ENCODE measurements around the gene HIBCH.
A peak's percentile ranks its signal among the peaks of the same experiment; 100 is the strongest.
"Not testable (repeated sequence)": the region's sequence is repeated elsewhere in the genome, so short reads cannot be mapped to it uniquely, and the experiment has no call there.

HIBCH gene

GRCh38 chr2:190235551-190236075 lies 84.0 kb downstream of the HIBCH start:
- no peak for DNase-seq (ENCODE audit: low read depth)

- DNase-seq (ENCODE audit: low read depth) = no peak
Measured at GRCh38 chr2:190235101-190235500, 84.5 kb downstream of the HIBCH start.

GRCh38 chr2:190223989-190224388 lies 95.6 kb downstream of the HIBCH start:
- DNase-seq (ENCODE audit: low read depth) = not testable (repeated sequence)

GRCh38 chr2:190222745-190223144 lies 96.9 kb downstream of the HIBCH start:
- DNase-seq (ENCODE audit: low read depth) = not testable (repeated sequence)

GRCh38 chr2:190221429-190221828 lies 98.2 kb downstream of the HIBCH start:
- DNase-seq (ENCODE audit: low read depth) = no peak

- DNase-seq (ENCODE audit: low read depth) = no peak
Measured at GRCh38 chr2:190219186-190219585, 100.4 kb downstream of the HIBCH start.

GRCh38 chr2:190217616-190218015 lies 102.0 kb downstream of the HIBCH start:
- DNase-seq (ENCODE audit: low read depth) = no peak

- no peak for DNase-seq (ENCODE audit: low read depth)
Measured at GRCh38 chr2:190216829-190217228, 102.8 kb downstream of the HIBCH start.

- no peak for DNase-seq (ENCODE audit: low read depth)
Measured at GRCh38 chr2:190215620-190216019, 104.0 kb downstream of the HIBCH start.

- DNase-seq (ENCODE audit: low read depth) = no peak
Measured at GRCh38 chr2:190214426-190215194, 105.0 kb downstream of the HIBCH start.

- no peak for DNase-seq (ENCODE audit: low read depth)
Measured at GRCh38 chr2:190213441-190214335, 105.9 kb downstream of the HIBCH start.

GRCh38 chr2:190210471-190210870 lies 109.2 kb downstream of the HIBCH start:
- peak; percentile 31 for DNase-seq (ENCODE audit: low read depth)

- no peak for DNase-seq (ENCODE audit: low read depth)
Measured at GRCh38 chr2:190209559-190209958, 110.1 kb downstream of the HIBCH start.

- DNase-seq (ENCODE audit: low read depth) = no peak
Measured at GRCh38 chr2:190207930-190208329, 111.7 kb downstream of the HIBCH start.

- peak; percentile 64 for DNase-seq (ENCODE audit: low read depth)
Measured at GRCh38 chr2:190205657-190206056, 114.0 kb downstream of the HIBCH start.

- DNase-seq (ENCODE audit: low read depth) = no peak
Measured at GRCh38 chr2:190202604-190203003, 117.0 kb downstream of the HIBCH start.

GRCh38 chr2:190202018-190202417 lies 117.6 kb downstream of the HIBCH start:
- DNase-seq (ENCODE audit: low read depth) = no peak

GRCh38 chr2:190200603-190201002 lies 119.0 kb downstream of the HIBCH start:
- DNase-seq (ENCODE audit: low read depth) = no peak

GRCh38 chr2:190199530-190199929 lies 120.1 kb downstream of the HIBCH start:
- DNase-seq (ENCODE audit: low read depth) = no peak

GRCh38 chr2:190199109-190199508 lies 120.5 kb downstream of the HIBCH start:
- no peak for DNase-seq (ENCODE audit: low read depth)

GRCh38 chr2:190197143-190197720 lies 122.4 kb downstream of the HIBCH start:
- DNase-seq (ENCODE audit: low read depth) = no peak

- DNase-seq (ENCODE audit: low read depth) = no peak
Measured at GRCh38 chr2:190190507-190191162, 129.0 kb downstream of the HIBCH start.
